OCI-LY7 (cell line): Measurements from ENCODE around the gene ACTL9. TPM values are rescaled to one million over a fixed set of nuclear protein-coding genes. Genes with fewer than 3 reads are reported as not detected.

Experiments used
- BruUV-seq: library from RNA; stranded (reverse); fragments of 400-500 nt; replicated peaks from 2 replicates; lab custom pipeline; 2021; lab: Mats Ljungman, UMichigan
- CTCF ChIA-PET: fragments of 300-600 bp; sonication (Branson Sonifier 250); formaldehyde crosslinking; loops from one replicate; lab custom pipeline; 2022; ENCODE audit warnings: antibody characterized with exemption; ENCODE audit not compliant: unreplicated experiment; lab: Charles Lee
- POLR2A ChIA-PET: fragments of 300-600 bp; sonication (Branson Sonifier 250); formaldehyde crosslinking; loops from one replicate; lab custom pipeline; 2022; ENCODE audit warnings: antibody characterized with exemption; lab: Charles Lee
- DNase-seq: peaks from one replicate; pipeline ENCODE4 v3.0.0-alpha.2; 2015; ENCODE audit warnings: low spot score
- H2AFZ ChIP-seq: fragments of 200-600 bp; sonication (generic), shearing (Covaris generic); 2 replicates; pipeline ENCODE4 v1.6.1; 2014; ENCODE audit warnings: mild to moderate bottlenecking, antibody characterized with exemption, low read length, moderate library complexity
- H3K27ac ChIP-seq: fragments of 200-600 bp; sonication (generic); 2 replicates; pipeline ENCODE4 v1.5.1; 2014; ENCODE audit warnings: mixed run types, low read depth, mild to moderate bottlenecking, moderate library complexity, low read length, inconsistent platforms; ENCODE audit not compliant: poor library complexity, severe bottlenecking
- H3K36me3 ChIP-seq: fragments of 200-600 bp; sonication (generic); 2 replicates; pipeline ENCODE4 v1.6.1; 2014; ENCODE audit warnings: mild to moderate bottlenecking, antibody characterized with exemption, low read length, moderate library complexity, mixed read lengths; ENCODE audit not compliant: insufficient read depth
- H3K4me1 ChIP-seq: fragments of 200-600 bp; sonication (generic); 2 replicates; pipeline ENCODE4 v1.5.1; 2014; ENCODE audit warnings: mild to moderate bottlenecking, low read length; ENCODE audit not compliant: insufficient read depth, poor library complexity, severe bottlenecking
- H3K4me2 ChIP-seq: fragments of 200-600 bp; sonication (generic); 2 replicates; pipeline ENCODE4 v1.6.1; 2014; ENCODE audit warnings: mild to moderate bottlenecking, low read length
- H3K4me3 ChIP-seq: fragments of 200-600 bp; sonication (generic); 2 replicates; pipeline ENCODE4 v1.5.1; 2014; ENCODE audit warnings: mild to moderate bottlenecking, low read depth, low read length; ENCODE audit not compliant: poor library complexity, severe bottlenecking
- H3K79me2 ChIP-seq: fragments of 200-600 bp; sonication (generic); 2 replicates; pipeline ENCODE4 v1.6.1; 2016; ENCODE audit warnings: low read depth, mild to moderate bottlenecking, low read length, moderate library complexity, mixed read lengths; ENCODE audit not compliant: insufficient read depth
- H3K9me2 ChIP-seq: fragments of 200-600 bp; sonication (generic); 2 replicates; pipeline ENCODE4 v1.6.1; 2016; ENCODE audit warnings: mild to moderate bottlenecking, low read length, mixed read lengths; ENCODE audit not compliant: insufficient read depth
- H3K9me3 ChIP-seq: fragments of 200-600 bp; sonication (generic); 2 replicates; pipeline ENCODE4 v1.6.1; 2014; ENCODE audit warnings: mild to moderate bottlenecking, mixed run types, low read length, mixed read lengths
- H4K20me1 ChIP-seq: fragments of 200-600 bp; sonication (generic); 2 replicates; pipeline ENCODE4 v1.6.1; 2014; ENCODE audit warnings: mild to moderate bottlenecking, antibody characterized with exemption, low read length, moderate library complexity, mixed read lengths; ENCODE audit not compliant: insufficient read depth
- CTCF ChIP-seq: fragments of 200-600 bp; sonication (generic); conservative IDR thresholded peaks from 2 replicates; pipeline ENCODE4 v1.5.1; 2014; ENCODE audit warnings: mild to moderate bottlenecking, antibody characterized with exemption, low read length, moderate library complexity, mixed read lengths
- EZH2phosphoT487 ChIP-seq: fragments of 200-600 bp; sonication (generic); IDR thresholded peaks from 2 replicates; pipeline ENCODE4 v1.6.1; 2018; ENCODE audit warnings: low read depth, borderline replicate concordance, mild to moderate bottlenecking, mixed run types, antibody characterized with exemption, low read length, moderate library complexity, mixed read lengths
- intact Hi-C: fragments of 100-400 bp; cut with micrococcal nuclease; formaldehyde crosslinking; loops from one replicate; pipeline ENCODE4 v1.10.0; 2022; ENCODE audit not compliant: unreplicated experiment
- total RNA-seq, 2 experiments: library from RNA; depleted of rRNA in 1 of 2; stranded (reverse); fragments of >200 nt in 1 of 2; shearing (Covaris generic) in 1 of 2; gene quantifications; 2 replicates each; pipeline ENCODE4 v1.2.3, GENCODE V29; 2014 to 2022

ACTL9 gene
- total RNA-seq, 2 experiments from 2014 or later: not detected

GRCh38 chr19:8654591-8655339 is 43.8 kb downstream of the ACTL9 start:
- H3K27ac ChIP-seq: no peak overlapping the region

GRCh38 chr19:8648240-8648639 is 50.4 kb downstream of the ACTL9 start:
- no peak overlapping the region for H3K27ac ChIP-seq
- intact Hi-C loops: no loop called here
- H3K79me2 ChIP-seq: no peaks in the 10 kb centered on the region
- H3K4me3 ChIP-seq: no peak overlapping the region
- ChIA-PET CTCF (no interaction called here), POLR2A (no interaction called here)
- TF ChIP-seq EZH2phosphoT487 (no peak), CTCF (no peak)
- no peaks in the 10 kb centered on the region for H3K9me2 ChIP-seq
- no peaks in the 10 kb centered on the region for H3K4me1 ChIP-seq
- no TSS peak for BruUV-seq
- no peaks in the 10 kb centered on the region for H3K9me3 ChIP-seq
- H3K36me3 ChIP-seq: no peaks in the 10 kb centered on the region
- H2AFZ ChIP-seq: no peak overlapping the region
- DNase-seq: no peak
- H4K20me1 ChIP-seq: no peaks in the 10 kb centered on the region
- no peak overlapping the region for H3K4me2 ChIP-seq

More at GRCh38 chr19:8654591-8655339, 43.8 kb downstream of the ACTL9 start:
- H4K20me1 ChIP-seq: no peaks in the 10 kb centered on the region
- no peaks in the 10 kb centered on the region for H3K9me3 ChIP-seq
- H3K79me2 ChIP-seq: no peaks in the 10 kb centered on the region
- peaks cover 7% of the 10 kb centered on the region for H3K4me1 ChIP-seq
- peak; percentile 71 for DNase-seq
- H3K4me3 ChIP-seq: no peak overlapping the region
- intact Hi-C loops: loop anchor here (1.0 to 5.0 kb wide), 2 partner anchors 40 to 423 kb away; no protein-coding TSS in a partner anchor
- H2AFZ ChIP-seq: peak overlapping the region; percentile 52; the same call in 1 of the 2 replicates
- ChIA-PET POLR2A (interaction anchor here (0.6 kb wide), 2 partner anchors 66 to 1959 kb away, joined by 3 read pairs; no protein-coding TSS in a partner anchor), CTCF (interaction anchor here (0.9 kb wide), 1 partner anchor 40 kb away, joined by 3 read pairs; no protein-coding TSS in a partner anchor)
- no peaks in the 10 kb centered on the region for H3K36me3 ChIP-seq
- TF ChIP-seq CTCF (peak; percentile 91), EZH2phosphoT487 (no peak)
- BruUV-seq: no TSS peak
- no peaks in the 10 kb centered on the region for H3K9me2 ChIP-seq
- peak overlapping the region; percentile 43 for H3K4me2 ChIP-seq

Other genes starting within 250 kb of the ACTL9 start
- gene PRAM1, start 196.2 kb downstream of the ACTL9 start, total RNA-seq (2014; rRNA removed; shearing (Covaris generic)): 0.08 and 0.28 TPM in 2 replicates
- 3.1 TPM in 2 replicates for gene PRAM1, start 196.2 kb downstream of the ACTL9 start, total RNA-seq (2022)
- 3.1 and 8.7 TPM in 2 replicates for gene ZNF414, start 184.6 kb downstream of the ACTL9 start, total RNA-seq (2014; rRNA removed; shearing (Covaris generic))
- 39.0 and 47.5 TPM in 2 replicates for gene ZNF414, start 184.6 kb downstream of the ACTL9 start, total RNA-seq (2022)
- gene MYO1F, start 121.4 kb downstream of the ACTL9 start, total RNA-seq (2014; rRNA removed; shearing (Covaris generic)): 5.1 and 8.8 TPM in 2 replicates
- 14.9 and 18.4 TPM in 2 replicates for gene MYO1F, start 121.4 kb downstream of the ACTL9 start, total RNA-seq (2022)
- gene ADAMTS10, start 88.1 kb downstream of the ACTL9 start, total RNA-seq (2014; rRNA removed; shearing (Covaris generic)): not detected in 2 replicates
- gene ADAMTS10, start 88.1 kb downstream of the ACTL9 start, total RNA-seq (2022): not detected in 2 replicates
- gene NFILZ, start 68.2 kb downstream of the ACTL9 start, total RNA-seq (2014; rRNA removed; shearing (Covaris generic)): not detected in 2 replicates
- gene NFILZ, start 68.2 kb downstream of the ACTL9 start, total RNA-seq (2022): not detected in 2 replicates
- gene OR2Z1, start 22.8 kb upstream of the ACTL9 start, total RNA-seq (2014; rRNA removed; shearing (Covaris generic)): not detected in 2 replicates
- not detected in 2 replicates for gene OR2Z1, start 22.8 kb upstream of the ACTL9 start, total RNA-seq (2022)
- gene ZNF558, start 133.5 kb upstream of the ACTL9 start, total RNA-seq (2014; rRNA removed; shearing (Covaris generic)): 19.7 and 29.0 TPM in 2 replicates
- 18.0 and 23.5 TPM in 2 replicates for gene ZNF558, start 133.5 kb upstream of the ACTL9 start, total RNA-seq (2022)
- gene MBD3L1, start 133.6 kb upstream of the ACTL9 start, total RNA-seq (2014; rRNA removed; shearing (Covaris generic)): not detected in 2 replicates
- not detected in 2 replicates for gene MBD3L1, start 133.6 kb upstream of the ACTL9 start, total RNA-seq (2022)